ENCODE data around the gene VWA2.

The VWA2 gene

DNA sequence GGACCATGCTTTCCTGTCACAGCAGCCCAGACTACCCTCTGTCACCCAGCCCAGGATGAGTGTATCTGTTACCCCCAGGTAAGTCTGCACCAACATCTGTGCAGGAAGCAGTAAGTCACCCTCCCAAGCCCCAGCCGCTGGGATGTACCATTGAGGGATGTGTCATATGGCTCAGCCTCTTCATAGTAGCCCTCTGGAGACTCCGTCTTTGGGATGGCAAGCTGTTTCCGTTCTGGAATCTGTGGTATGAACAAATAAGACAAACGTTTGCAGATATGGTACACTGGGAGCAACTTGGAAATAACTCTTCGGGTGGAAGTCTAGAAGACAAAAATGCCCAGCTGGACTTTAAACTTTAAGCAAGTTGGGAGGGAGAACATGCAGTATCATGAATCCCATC, 84.0 kb downstream of the VWA2 start (continued):
- TF ChIP-seq, protein P1, sequence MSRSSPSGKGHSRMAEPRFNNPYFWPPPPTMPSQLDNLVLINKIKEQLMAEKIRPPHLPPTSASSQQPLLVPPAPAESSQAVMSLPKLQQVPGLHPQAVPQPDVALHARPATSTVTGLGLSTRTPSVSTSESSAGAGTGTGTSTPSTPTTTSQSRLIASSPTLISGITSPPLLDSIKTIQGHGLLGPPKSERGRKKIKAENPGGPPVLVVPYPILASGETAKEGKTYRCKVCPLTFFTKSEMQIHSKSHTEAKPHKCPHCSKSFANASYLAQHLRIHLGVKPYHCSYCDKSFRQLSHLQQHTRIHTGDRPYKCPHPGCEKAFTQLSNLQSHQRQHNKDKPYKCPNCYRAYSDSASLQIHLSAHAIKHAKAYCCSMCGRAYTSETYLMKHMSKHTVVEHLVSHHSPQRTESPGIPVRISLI (tag by site-specific recombination; IDR thresholded peaks at IDR 0.05) = no peak
- TF ChIP-seq ZNF335 (tag by site-specific recombination; conservative IDR thresholded peaks at IDR 0.05) = no peak

DNA sequence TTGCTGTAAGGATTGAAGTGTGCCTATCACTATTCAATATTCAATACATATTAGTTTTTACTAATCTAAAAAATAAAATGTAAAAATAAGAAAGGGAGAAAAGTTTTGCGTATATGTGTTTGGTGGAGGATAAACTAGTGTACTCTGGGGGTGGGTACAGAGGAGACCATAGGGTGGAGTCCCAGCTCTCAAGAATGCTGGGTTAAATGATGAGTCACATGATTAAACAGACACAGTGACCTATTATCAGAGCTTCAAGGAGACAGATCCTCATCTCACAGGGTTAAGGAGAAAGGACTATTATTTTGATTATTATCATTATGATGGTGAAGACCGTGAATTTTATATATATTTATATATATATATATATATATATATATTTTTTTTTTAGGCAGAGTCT, 87.7 kb downstream of the VWA2 start:
- CTCF ChIA-PET = interaction anchor here (1.2 kb wide), 1 partner anchor 145 kb away, joined by 4 read pairs; no protein-coding TSS in a partner anchor
- POLR2A ChIA-PET = no interaction called here
- no peaks in the 10 kb centered on the region for H3K4me1 ChIP-seq (ENCODE audit: control insufficient read depth, insufficient read depth, low read length)

DNA sequence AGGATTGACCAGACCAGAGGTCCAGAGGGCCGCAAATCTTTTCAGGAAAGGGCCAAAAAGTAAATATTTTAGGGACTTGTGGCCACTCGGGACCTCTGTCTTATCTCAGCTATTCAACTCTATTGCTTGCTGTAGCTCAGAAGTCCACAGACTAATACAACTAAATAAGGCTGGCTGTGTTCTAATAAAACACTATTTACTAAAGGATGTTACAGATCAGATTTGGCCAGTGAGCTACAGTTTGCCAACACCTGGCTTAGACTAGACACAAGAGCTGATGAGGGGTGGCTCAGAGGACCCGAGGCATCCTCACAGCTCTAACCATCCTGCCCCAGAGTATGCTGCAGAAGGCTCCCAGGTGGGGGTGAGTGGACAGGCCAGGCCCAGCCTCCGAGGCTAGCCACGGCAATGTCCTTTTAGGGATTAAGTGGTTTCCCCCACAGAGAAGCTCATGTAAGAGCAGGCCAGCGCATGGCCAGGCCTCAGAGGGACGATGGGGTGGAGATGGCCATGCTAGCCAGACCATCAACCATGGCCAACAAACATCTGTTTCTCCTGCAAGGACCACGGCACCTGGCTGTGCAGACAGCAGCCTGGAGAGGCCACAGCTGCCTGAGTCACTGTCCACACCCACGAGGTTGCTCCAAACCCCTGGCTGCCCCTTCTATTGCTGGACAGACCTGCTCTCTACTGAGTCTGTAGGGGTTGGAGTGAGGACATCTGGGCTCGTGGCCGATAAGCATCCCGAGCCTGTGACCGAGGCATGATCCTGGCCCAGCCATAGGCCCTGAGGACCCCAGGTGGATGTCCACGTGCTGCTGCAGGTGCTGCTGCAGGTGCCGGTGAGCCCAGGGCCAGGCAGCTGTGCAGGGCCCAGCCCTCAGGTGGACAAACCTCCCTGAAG, 88.7 kb downstream of the VWA2 start:
- Histone ChIP-seq H3K4me1 (ENCODE audit: control insufficient read depth, insufficient read depth, low read length) (no peaks in the 10 kb centered on the region), H3K4me3 (ENCODE audit: low read depth, low read length) (no peak overlapping the region), H3K27ac (ENCODE audit: extremely low read depth, low read depth, low read length) (no peak overlapping the region), H3K9me3 (ENCODE audit: control insufficient read depth, insufficient read depth, low read depth, low read length) (no peaks in the 10 kb centered on the region), H3K36me3 (ENCODE audit: control insufficient read depth in 2 of 2, insufficient read depth in 1 of 2, low read length in 2 of 2) (no peaks in the 10 kb centered on the region)
- no peak for TF ChIP-seq ZNF221 (tag by site-specific recombination; IDR thresholded peaks at IDR 0.05; ENCODE audit: borderline replicate concordance)
- no peak for TF ChIP-seq ZNF366 (tag by site-specific recombination; conservative IDR thresholded peaks at IDR 0.05)
- TF ChIP-seq ZNF138 (tag by site-specific recombination; IDR thresholded peaks at IDR 0.05; ENCODE audit: borderline replicate concordance) = no peak
- no peak for TF ChIP-seq WT1 (tag by site-specific recombination; IDR thresholded peaks at IDR 0.05)
- TF ChIP-seq, protein P2, sequence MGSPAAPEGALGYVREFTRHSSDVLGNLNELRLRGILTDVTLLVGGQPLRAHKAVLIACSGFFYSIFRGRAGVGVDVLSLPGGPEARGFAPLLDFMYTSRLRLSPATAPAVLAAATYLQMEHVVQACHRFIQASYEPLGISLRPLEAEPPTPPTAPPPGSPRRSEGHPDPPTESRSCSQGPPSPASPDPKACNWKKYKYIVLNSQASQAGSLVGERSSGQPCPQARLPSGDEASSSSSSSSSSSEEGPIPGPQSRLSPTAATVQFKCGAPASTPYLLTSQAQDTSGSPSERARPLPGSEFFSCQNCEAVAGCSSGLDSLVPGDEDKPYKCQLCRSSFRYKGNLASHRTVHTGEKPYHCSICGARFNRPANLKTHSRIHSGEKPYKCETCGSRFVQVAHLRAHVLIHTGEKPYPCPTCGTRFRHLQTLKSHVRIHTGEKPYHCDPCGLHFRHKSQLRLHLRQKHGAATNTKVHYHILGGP (tag by site-specific recombination; IDR thresholded peaks at IDR 0.05) = no peak
- no peak for TF ChIP-seq ZNF214 (tag by site-specific recombination; IDR thresholded peaks at IDR 0.05; ENCODE audit: borderline replicate concordance)
- no peak for TF ChIP-seq ZNF155 (tag by site-specific recombination; IDR thresholded peaks at IDR 0.05)
- TF ChIP-seq, protein P3, sequence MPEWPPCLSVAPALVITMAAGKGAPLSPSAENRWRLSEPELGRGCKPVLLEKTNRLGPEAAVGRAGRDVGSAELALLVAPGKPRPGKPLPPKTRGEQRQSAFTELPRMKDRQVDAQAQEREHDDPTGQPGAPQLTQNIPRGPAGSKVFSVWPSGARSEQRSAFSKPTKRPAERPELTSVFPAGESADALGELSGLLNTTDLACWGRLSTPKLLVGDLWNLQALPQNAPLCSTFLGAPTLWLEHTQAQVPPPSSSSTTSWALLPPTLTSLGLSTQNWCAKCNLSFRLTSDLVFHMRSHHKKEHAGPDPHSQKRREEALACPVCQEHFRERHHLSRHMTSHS (tag by site-specific recombination; IDR thresholded peaks at IDR 0.05) = no peak
- TF ChIP-seq ZNF416 (tag by site-specific recombination; IDR thresholded peaks at IDR 0.05) = no peak
- no peak for TF ChIP-seq SCRT2 (tag by site-specific recombination; IDR thresholded peaks at IDR 0.05)
- no peak for TF ChIP-seq ZBTB8A (tag by site-specific recombination; IDR thresholded peaks at IDR 0.05)
- TF ChIP-seq, protein P4, sequence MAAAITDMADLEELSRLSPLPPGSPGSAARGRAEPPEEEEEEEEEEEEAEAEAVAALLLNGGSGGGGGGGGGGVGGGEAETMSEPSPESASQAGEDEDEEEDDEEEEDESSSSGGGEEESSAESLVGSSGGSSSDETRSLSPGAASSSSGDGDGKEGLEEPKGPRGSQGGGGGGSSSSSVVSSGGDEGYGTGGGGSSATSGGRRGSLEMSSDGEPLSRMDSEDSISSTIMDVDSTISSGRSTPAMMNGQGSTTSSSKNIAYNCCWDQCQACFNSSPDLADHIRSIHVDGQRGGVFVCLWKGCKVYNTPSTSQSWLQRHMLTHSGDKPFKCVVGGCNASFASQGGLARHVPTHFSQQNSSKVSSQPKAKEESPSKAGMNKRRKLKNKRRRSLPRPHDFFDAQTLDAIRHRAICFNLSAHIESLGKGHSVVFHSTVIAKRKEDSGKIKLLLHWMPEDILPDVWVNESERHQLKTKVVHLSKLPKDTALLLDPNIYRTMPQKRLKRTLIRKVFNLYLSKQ (tag by site-specific recombination; IDR thresholded peaks at IDR 0.05; ENCODE audit: borderline replicate concordance) = no peak
- TF ChIP-seq KLF1 (tag by site-specific recombination; IDR thresholded peaks at IDR 0.05) = no peak
- no peak for TF ChIP-seq MYNN (tag by site-specific recombination; IDR thresholded peaks at IDR 0.05; ENCODE audit: borderline replicate concordance)
- TF ChIP-seq ZNF37A (tag by site-specific recombination; IDR thresholded peaks at IDR 0.05) = no peak
- ChIA-PET POLR2A (no interaction called here), CTCF (interaction anchor here (0.5 to 0.7 kb wide), 2 partner anchors 17 to 57 kb away, joined by 3 read pairs; no protein-coding TSS in a partner anchor)

More for the DNA sequence above, 87.7 kb downstream of the VWA2 start:
- no peaks in the 10 kb centered on the region for H3K9me3 ChIP-seq (ENCODE audit: control insufficient read depth, insufficient read depth, low read depth, low read length)
- no peak overlapping the region for H3K27ac ChIP-seq (ENCODE audit: extremely low read depth, low read depth, low read length)
- no peaks in the 10 kb centered on the region for H3K36me3 ChIP-seq (ENCODE audit: control insufficient read depth in 2 of 2, insufficient read depth in 1 of 2, low read length in 2 of 2)
- TF ChIP-seq ZNF433 (tag by site-specific recombination; IDR thresholded peaks at IDR 0.05; ENCODE audit: low read depth) (no peak), ZEB2 (tag by site-specific recombination; IDR thresholded peaks at IDR 0.05) (no peak), ZNF391 (tag by site-specific recombination; IDR thresholded peaks at IDR 0.05; ENCODE audit: borderline replicate concordance, low read depth) (no peak), BCL11B (tag by site-specific recombination; IDR thresholded peaks at IDR 0.05; ENCODE audit: low read depth) (no peak), BCL11A (tag by site-specific recombination; IDR thresholded peaks at IDR 0.05; ENCODE audit: low read depth) (no peak), ZNF785 (tag by site-specific recombination; IDR thresholded peaks at IDR 0.05) (no peak), ZNF544 (tag by site-specific recombination; IDR thresholded peaks at IDR 0.05) (no peak), ZNF514 (tag by site-specific recombination; IDR thresholded peaks at IDR 0.05) (no peak), ZNF426 (tag by site-specific recombination; IDR thresholded peaks at IDR 0.05) (no peak)
- H3K4me3 ChIP-seq (ENCODE audit: low read depth, low read length) = no peak overlapping the region
